NCI-H128 (cell line): Measurements from ENCODE around the gene UMODL1.
"Not testable (repeated sequence)": the region's sequence is repeated elsewhere in the genome, so short reads cannot be mapped to it uniquely, and the experiment has no call there.

Source experiments
- DNase-seq: peaks from one replicate; lab custom pipeline; 2025; ENCODE audit not compliant: unreplicated experiment; lab: John Stamatoyannopoulos, UW

The UMODL1 gene

DNA sequence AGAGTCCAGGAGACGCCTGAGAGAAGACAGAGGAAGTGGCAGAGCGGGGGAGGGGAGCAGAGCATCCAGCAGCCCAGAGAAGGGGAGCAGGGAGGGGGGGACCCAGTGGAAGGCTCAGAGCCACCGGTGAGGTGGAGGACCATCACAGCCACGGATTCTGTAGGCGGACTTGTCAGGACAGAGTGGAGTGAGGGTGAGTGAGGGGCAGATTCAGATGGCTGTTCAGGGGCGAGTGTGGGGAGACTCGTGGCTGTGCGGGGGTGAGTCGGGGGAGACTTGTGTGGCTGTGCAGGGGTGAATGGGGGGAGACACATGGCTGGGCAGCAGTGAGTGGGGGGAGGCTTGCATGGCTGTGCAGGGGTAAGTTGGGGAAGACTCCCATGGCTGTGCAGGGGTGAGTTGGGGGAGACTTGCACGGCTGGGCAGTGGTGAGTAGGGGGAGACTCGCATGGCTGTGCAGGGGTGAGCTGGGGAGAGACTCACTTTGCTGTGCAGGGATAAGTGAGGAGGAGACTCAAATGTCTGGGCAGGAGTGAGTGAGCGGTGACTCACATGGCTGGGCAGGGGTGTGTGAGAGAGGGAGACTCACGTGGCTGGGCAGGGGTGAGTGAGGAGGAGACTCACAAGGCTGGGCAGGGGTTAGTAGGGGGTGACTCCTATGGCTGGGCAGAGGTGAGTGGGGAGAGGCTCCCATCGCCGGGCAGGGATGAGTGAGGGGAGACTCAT lies 91.0 kb downstream of the UMODL1 start:
- DNase-seq: no peak

DNA sequence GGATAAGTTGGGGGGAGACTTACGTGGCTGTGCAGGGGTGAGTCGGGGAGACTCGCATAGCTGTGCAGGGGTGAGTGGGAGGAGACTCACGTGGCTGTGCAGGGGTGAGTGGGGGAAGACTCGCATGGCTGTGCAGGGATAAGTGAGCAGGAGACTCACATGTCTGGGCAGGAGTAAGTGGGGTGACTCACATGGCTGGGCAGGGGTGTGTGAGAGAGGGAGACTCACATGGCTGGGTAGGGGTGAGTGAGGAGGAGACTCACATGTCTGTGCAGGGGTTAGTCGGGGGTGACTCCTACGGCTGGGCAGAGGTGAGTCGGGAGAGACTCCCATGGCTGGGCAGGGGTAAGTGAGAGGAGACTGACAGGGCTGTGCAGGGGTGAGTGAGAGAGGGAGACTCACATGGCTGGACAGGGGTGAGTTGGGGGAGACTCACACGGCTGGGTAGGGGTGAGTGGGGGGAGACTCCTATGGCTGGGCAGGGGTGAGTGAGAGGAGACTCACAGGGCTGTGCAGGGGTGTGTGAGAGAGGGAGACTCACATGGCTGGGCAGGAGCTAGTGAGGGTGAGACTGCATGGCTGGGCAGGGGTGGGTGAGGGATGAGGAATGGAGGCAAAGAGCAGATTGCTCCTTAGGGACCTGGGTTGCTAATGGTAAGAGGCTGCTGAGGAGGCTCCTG lies 91.9 kb downstream of the UMODL1 start:
- DNase-seq: no peak

DNA sequence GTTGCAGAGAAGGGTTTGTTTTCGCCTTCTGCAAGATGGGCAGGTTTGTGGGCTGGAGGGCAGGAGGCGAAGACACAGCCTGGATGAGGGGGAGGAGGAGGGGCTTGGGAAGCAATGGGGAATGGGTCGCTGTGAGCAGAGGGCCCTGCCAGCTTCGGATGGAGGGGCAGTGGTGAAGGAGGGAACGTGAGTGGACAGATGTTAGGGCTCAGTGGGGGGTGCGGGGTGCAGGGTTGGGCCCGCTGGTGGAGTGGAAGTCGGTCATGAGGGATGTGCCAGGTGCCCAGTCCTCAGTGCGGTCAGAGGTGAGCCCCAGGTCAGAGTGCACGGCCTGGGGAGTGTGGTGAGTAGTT lies 92.4 kb downstream of the UMODL1 start:
- DNase-seq: no peak

DNA sequence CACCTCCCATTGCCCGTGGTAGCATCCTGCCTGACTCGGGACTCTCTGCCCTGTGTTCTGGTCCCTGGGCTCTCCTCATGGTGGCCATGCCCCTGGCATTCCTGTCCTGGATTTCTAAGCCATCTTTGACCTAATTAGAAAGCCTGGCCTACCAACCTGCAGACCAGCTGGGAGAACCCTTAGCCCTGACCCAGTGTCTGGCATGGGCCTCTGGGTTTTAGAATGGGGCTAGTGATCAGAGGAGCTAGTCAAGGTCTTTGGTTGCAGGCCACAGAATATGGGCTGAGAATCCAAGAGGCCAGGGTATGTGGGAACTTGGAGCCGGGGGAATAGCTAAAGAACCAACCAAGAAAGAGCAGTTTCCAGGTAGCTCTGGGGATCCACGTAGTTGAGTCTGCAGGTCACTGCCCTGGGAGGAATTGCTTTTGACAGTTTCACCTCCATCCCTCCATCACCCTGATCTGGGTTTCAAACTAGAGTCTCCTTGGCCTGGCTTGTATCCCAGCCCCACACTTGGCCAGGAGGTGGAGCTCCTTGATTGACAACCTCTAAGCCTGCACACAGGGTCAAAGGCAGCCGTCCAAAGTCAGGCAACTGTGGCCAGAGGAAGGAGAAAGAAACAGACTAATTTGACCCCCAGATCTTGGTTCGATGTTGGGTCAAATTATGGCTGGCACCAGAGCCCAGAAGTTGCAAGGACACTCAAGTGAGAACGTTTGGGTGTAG lies 93.1 kb downstream of the UMODL1 start:
- DNase-seq: no peak

DNA sequence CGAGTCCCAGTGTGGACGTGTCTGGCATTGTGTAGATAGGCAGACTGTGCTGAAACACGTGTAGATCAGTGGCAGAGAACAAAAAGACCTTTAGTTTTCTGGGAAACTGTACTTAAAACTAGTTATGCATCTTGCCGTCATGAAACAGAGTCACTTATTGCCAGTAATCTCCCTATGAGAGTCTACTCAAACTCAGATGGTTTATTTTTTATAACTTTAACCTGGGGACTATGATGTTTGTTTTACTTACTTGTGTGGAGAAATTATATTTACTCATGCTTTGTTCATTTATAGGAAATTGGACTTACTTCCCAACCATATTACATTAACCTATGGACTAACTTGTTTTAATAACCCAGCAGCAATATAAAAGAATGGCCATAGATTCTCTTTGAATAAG lies 93.7 kb downstream of the UMODL1 start:
- DNase-seq: no peak

DNA sequence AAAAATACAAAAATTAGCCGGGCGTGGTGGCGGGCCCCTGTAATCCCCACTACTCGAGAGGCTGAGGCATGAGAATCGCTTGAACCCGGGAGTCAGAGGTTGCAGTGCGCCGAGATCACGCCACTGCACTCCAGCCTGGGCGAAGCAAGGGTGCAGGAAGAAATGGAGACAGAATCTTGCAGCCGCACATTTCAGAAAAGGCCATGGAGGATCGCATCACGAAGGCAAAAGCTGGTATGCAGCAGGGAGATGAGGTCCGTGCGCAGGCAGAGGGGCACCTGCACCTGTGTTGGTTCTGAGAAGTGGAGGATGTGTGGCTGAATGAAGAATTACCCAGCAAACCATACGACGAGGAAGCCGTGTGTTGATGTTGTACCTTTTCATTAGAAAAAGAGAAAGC lies 94.8 kb downstream of the UMODL1 start:
- DNase-seq: no peak

DNA sequence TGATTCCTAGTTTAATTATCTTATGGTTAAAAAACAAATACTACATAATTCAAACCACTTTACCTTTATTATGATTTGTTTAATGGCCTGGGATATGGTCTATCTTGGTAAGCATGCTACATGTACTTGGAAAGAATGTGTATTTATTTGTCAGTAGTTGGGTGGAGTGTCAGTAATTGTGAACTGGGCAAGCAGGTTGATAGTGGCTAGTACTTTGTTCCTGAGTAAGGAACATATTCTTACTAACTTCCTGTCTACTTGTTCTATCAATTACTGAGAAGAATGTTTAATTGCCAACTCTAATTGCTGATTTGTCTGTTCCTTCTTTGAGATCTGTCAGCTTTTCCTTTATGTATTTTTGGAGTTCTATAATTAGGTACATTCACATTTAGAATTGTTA lies 98.6 kb downstream of the UMODL1 start:
- DNase-seq: no peak

DNA sequence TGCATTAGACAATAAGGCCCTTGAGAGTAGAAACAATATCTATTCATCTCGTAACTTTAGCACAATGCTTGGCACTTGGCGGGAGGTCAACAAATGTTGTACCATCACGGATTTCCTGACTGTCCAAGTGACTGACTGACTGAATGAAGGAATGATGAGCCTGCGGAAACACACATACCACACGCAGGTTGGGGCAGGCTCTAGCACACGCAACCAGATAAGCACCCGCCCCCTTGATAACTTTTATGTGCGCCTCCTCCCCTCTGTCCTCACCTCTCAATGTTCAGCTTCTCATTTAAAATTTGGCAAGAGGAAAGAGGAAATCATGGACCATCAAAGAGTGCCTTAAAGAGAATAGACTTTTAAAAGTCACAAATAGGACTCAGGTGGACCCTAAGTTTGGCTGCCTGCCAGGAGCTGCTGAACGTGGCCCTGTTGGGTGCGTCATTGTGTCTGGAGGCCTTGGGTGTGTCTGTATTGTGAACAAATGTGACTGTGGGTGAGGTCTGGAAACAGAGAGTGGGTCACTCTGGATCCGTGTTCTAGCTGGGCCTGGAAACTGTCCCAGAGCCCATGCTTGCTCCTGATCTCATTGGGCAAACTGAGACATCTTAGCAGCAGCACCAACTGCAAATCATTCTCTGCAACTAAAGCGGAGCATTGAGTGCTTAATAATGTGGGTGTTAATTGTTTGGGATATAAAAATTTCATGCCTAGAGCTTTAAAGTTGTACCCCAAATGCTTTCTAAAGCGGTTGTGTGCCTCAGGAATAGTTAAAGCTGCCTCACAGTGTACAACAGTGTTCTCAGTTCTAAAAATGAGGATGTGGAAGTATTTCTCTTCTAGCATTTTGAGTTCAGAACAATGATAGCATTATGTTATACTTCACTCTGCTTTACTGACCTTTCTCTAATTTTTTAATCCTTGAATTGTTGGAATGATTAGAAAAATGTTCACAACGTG lies 100.3 kb downstream of the UMODL1 start:
- no peak for DNase-seq

DNA sequence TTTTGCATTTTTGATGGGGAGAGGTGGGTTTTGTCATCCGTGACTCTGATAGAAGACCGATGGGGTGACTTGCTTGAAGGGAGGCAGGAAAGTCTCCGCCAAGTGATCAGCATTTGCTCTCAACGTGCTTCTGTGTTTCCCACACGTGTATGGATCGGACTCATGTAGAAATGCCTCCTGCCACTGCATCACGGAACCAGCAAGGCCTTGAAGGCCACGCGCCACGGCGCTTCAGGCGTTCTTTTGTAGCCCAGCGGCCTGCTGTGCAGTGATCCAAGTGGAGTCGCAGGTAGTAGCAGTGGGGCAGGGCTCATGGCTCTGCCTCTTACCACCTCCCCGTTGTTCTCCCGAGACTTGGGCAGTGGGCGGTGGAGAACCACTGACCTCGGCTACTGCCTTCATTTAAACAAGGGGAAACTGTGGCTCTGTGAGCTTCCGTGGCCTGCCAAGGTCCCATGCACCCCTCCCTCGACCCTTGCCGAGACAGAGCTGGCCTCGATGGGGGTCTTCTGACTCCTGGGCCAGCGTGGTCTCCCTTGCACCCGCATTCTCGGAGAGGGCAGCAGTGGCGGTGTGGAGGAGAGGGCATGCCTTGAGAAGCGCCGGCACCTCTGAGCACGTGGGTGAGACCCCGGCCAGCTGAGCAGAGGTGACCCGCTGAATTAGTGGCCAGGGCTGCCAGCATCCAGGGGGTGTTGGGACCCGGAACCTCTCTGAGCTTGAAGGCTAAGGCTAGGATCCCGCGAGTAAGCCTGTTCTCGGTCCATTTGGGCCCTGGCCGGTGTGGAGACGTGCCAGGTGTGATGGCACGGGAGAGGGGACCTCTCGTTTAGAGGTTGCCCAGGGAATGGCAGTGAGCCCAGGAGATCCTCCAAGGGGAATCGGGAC lies 101.7 kb downstream of the UMODL1 start:
- DNase-seq: no peak

DNA sequence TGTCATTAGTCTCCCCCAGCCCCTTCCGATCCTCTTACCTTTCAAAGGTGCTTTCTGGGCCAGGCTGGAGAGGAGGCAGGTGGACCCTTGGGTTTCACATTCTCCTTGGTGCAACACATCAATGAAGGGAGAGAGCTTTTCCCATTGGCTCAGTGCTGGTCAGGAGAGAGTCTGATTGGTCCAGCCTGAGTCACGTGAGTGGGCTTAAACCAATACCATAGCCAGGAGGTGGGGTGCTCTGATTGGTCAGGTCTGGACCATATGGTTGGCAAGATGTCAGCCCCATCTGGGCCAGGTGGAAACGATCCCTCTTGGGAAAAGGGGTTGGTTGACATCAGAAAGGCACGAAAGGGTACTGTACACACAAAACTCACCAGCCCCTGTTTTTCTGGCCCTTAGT lies 103.1 kb downstream of the UMODL1 start:
- DNase-seq: no peak

DNA sequence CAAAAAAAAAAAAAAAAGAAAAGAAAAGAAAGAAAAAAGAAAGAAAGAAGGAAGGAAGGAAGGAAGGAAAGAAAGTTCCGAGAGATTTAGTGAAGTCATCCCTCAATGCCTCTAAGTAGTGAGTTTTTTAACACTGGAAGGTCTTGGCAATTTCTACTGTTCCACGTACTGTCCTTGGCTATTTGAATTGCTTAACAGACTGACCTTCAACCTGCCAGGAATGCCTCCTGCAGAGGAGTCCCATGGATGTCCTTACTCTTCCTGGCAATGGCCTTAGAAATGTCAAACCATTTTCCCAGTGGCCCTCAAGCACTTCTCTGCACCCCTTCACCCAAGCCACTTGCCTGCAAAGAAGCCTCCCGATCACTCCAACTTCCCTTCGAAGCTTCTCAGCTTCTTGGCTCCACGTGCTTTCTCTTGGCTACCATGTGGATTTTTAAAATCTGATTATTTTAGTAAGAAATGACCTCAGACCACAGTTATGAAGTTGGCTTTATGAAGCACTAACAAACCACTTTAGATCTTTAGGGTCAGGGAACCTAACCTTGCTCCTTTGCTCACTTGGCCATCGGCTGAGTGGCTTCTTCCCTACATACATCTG lies 104.1 kb downstream of the UMODL1 start:
- no peak for DNase-seq

DNA sequence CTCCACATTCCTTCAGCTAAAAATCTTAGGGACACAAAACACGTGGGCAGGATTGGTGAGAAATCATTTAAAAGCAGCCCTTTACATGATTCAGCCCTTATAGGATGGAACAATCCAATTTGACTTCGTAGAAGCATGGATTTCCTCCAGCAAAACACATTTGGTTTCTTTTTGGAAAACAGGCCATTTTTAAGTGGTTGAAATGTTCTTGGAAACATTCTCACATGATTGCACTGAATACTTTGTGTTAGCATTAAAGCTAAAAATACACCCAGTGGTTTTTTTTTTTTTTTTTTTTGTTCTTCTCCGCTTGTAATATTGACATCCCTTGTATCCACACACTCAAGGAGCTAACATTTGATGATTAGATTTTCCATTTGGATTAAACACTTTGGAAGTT lies 105.7 kb downstream of the UMODL1 start:
- DNase-seq: no peak

DNA sequence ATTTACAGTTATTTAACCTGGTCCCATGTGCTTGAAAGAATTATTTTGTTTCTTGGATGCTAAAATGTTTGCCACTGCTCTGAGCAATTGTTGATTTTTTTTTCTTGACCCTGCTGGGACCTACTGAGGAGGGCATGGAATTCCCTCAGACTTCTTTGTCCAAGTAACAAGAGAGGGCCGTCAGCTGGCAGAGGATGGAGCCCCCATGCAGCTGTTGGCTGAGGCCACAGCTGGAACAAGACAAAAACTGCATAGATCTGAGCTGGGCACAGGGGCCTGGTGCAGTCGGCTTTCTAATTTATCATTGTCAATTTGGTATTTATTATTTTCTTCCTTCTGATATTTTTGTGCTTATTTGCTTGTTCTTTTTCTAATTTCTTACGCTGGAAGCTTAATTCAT lies 108.2 kb downstream of the UMODL1 start:
- DNase-seq: no peak

DNA sequence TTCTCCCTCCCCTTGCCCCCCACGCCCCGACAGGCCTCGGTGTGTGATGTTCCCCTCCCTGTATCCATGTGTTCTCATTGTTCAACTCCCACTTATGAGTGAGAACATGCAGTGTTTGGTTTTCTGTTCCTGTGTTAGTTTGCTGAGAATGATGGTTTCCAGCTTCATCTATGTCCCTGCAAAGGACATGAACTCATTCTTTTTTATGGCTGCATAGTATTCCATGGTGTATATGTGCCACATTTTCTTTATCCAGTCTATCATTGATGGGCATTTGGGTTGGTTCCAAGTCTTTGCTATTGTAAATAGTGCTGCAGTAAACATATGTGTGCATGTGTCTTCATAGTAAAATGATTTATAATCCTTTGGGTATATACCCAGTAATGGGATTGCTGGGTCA lies 108.9 kb downstream of the UMODL1 start:
- not testable (repeated sequence) for DNase-seq

DNA sequence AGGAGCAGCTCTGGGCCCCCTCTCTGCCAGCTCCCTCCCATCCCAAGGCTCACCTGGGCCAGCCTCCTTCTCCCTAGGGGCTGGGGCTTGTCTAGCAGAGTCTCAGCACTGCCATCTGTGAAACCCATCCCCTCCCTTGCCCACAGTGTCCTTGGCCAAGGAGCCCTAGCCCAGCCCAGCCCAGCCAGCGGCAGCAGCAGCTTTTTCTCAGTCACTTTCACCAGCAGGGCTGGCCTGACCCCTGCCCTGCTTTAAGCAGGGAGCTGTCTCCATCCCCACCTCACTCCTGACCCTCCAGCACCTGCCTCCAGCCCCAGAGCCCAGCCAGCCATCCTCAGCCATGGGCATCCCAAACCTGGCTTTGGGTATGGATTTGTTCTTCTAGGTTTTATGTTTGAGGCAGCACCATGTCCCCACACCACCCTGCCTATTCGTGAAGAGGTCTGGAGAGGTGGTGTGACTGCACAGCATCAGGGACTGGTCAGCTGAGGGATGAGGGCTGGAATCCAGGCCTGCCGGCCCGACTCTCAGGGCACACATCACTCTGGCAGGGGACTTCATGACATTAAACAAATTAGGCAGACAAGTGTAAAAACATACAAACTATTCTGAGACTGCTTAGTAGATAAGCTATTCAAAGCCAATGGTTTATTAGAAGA lies 111.7 kb downstream of the UMODL1 start:
- DNase-seq: no peak

DNA sequence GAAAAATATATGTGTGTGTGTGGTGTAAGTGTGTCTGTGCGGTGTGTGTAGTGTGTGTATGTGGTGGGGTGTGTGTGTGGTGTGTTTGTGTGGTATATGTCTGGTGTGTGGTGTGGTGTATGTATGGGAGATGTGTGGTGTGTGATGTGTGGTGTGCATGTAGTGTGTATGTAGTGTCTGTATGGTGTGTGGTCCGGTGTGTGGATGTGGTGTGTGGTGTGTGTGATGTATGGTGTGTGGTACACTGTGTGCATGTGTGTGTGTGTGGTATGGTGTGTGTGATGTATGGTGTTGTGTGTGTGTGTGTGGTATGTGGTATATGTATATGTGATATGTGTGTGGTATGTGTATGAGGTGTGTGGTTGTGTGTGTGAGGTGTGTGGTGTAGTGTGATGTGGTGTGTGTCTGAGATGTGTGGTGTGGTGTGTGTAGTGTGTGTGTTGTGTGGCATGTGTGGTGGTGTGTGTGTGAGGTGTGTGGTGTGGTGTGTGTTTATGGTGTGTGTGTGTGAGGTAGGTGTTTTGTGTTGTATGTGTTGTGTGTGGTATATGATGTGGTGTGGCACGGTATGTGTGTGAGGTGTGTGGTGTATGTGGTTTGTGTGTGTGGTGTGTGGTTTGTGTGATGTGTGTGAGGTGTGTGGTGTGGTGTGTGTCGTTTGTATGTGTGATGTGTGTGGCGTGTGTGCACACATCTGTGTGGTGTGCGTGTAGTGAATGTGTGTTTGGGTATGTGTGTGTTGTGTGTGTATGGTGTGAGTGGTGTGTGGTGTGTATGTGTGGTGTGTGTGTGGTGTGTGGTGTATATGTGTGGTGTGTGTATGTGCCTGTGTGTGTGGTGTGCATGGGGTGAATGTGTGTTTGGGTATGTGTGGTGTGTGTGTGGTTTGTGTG lies 112.5 kb downstream of the UMODL1 start:
- no peak for DNase-seq

DNA sequence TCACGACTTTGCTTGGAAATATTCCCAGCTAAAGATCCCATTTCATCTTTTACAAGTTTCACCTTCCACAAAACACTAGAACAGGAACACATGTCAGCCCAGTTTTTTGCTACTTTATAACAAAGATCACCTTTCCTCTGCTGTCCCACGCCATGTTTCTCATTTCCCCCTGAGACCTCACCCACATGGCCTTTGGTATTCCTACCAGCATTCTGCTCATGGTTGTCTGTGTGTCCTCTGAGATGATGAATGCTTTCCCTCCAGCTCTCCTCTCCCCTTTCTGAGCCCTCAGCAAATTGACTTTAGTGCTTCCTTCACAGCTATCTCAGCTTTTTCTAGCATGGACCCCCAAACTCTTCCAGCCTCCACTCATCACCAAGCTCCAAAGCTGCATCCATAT lies 115.5 kb downstream of the UMODL1 start:
- no peak for DNase-seq

DNA sequence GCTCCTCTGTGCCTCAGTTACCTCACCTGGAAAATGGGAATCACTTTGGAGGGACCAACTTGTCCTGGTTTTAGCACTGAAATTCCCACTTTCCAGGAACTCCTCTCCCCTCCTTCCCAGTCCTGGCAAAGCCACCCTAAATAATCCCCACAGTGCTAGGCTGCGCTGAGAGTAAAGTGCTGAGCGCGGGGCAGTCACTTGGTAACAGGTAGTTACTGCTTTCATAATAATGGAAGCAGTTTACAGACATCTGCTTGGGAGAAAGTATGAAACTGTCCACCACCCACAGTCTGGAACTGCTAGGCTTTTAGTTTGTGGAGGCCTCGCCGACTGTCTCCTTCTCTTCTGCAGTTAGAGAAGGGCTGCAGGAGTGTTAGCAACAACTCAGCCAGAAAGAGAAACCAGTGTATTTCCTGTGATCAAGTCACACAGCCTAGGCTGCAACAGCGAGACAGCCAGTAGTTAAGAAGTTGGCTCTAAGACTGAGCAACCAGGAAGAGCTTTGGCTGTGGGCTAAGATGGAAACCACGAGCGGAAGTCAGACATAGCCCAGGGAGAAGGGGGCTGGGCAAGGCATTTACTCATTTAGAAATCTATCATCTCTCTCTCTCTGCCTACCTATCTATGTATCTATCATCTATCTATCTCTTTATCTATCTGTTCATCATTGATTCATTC lies 117.0 kb downstream of the UMODL1 start:
- no peak for DNase-seq
